Measurements from ENCODE around the gene CDKAL1.
"Not testable (repeated sequence)": the region's sequence is repeated elsewhere in the genome, so short reads cannot be mapped to it uniquely, and the experiment has no call there.

CDKAL1 gene

GRCh38 chr6:20723236-20723635, 189.0 kb downstream of the CDKAL1 start:
- H3K36me3 ChIP-seq (ENCODE audit: insufficient read depth): no peaks in the 10 kb centered on the region
- TF ChIP-seq, protein P1, sequence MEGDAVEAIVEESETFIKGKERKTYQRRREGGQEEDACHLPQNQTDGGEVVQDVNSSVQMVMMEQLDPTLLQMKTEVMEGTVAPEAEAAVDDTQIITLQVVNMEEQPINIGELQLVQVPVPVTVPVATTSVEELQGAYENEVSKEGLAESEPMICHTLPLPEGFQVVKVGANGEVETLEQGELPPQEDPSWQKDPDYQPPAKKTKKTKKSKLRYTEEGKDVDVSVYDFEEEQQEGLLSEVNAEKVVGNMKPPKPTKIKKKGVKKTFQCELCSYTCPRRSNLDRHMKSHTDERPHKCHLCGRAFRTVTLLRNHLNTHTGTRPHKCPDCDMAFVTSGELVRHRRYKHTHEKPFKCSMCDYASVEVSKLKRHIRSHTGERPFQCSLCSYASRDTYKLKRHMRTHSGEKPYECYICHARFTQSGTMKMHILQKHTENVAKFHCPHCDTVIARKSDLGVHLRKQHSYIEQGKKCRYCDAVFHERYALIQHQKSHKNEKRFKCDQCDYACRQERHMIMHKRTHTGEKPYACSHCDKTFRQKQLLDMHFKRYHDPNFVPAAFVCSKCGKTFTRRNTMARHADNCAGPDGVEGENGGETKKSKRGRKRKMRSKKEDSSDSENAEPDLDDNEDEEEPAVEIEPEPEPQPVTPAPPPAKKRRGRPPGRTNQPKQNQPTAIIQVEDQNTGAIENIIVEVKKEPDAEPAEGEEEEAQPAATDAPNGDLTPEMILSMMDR (conservative IDR thresholded peaks at IDR 0.05; ENCODE audit: low read depth, low read length): no peak
- H3K27ac ChIP-seq: no peak overlapping the region
- no peaks in the 10 kb centered on the region for H3K79me2 ChIP-seq (ENCODE audit: insufficient read depth, low read depth)
- H3K4me1 ChIP-seq (ENCODE audit: low read depth, poor library complexity, severe bottlenecking): peaks cover 18% of the 10 kb centered on the region
- H3K9ac ChIP-seq: no peak overlapping the region
- H2AFZ ChIP-seq (ENCODE audit: low read depth): no peak overlapping the region
- H3K27me3 ChIP-seq (ENCODE audit: insufficient read depth, low read depth): no peaks in the 10 kb centered on the region
- H3K4me2 ChIP-seq: no peak overlapping the region
- H4K20me1 ChIP-seq (ENCODE audit: insufficient read depth): no peaks in the 10 kb centered on the region
- no peak overlapping the region for H3K4me3 ChIP-seq (IDR thresholded peaks at IDR 0.05; ENCODE audit: insufficient read depth, low read depth, low read length)

- no peaks in the 10 kb centered on the region for H3K27me3 ChIP-seq (ENCODE audit: insufficient read depth, low read depth)
- no peak overlapping the region for H3K4me2 ChIP-seq
- H3K36me3 ChIP-seq (ENCODE audit: insufficient read depth): no peaks in the 10 kb centered on the region
- H4K20me1 ChIP-seq (ENCODE audit: insufficient read depth): no peaks in the 10 kb centered on the region
- H3K9ac ChIP-seq: no peak overlapping the region
- TF ChIP-seq, protein P1 (conservative IDR thresholded peaks at IDR 0.05; ENCODE audit: low read depth, low read length): no peak
- H3K4me3 ChIP-seq (IDR thresholded peaks at IDR 0.05; ENCODE audit: insufficient read depth, low read depth, low read length): no peak overlapping the region
- no peaks in the 10 kb centered on the region for H3K79me2 ChIP-seq (ENCODE audit: insufficient read depth, low read depth)
- H3K4me1 ChIP-seq (ENCODE audit: low read depth, poor library complexity, severe bottlenecking): peaks cover 15% of the 10 kb centered on the region
- H3K27ac ChIP-seq: no peak overlapping the region
- no peak overlapping the region for H2AFZ ChIP-seq (ENCODE audit: low read depth)
These were observed 190.4 kb downstream of the CDKAL1 start for GRCh38 chr6:20724443-20725190.

- H3K4me2 ChIP-seq; H3K79me2 ChIP-seq (ENCODE audit: insufficient read depth, low read depth); H2AFZ ChIP-seq (ENCODE audit: low read depth); H4K20me1 ChIP-seq (ENCODE audit: insufficient read depth); H3K27ac ChIP-seq; H3K4me3 ChIP-seq (IDR thresholded peaks at IDR 0.05; ENCODE audit: insufficient read depth, low read depth, low read length); H3K9ac ChIP-seq; H3K36me3 ChIP-seq (ENCODE audit: insufficient read depth); H3K27me3 ChIP-seq (ENCODE audit: insufficient read depth, low read depth): not testable (repeated sequence)
- H3K4me1 ChIP-seq (ENCODE audit: low read depth, poor library complexity, severe bottlenecking): peaks cover 15% of the 10 kb centered on the region
These were observed 191.0 kb downstream of the CDKAL1 start for GRCh38 chr6:20725235-20725634.

- no peaks in the 10 kb centered on the region for H3K79me2 ChIP-seq (ENCODE audit: insufficient read depth, low read depth)
These were observed 194.8 kb downstream of the CDKAL1 start for GRCh38 chr6:20729086-20729485.

DNA sequence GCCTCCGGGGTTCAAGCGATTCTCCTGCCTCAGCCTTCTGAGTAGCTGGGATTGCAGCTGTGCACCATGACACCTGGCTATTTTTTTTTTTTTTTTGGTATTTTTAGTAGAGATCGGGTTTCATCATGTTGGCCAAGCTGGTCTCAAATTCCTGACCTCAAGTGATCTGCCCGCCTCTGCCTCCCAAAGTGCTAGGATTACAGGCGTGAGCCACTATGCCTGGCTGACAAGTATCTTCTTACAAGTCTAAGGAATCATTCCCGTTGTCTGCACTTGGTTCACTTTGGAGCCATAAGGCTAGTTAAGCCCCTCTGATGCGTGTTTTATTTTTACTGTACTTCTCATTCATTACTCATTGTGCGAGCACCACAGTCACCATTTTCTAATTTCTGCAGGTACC, 198.1 kb downstream of the CDKAL1 start:
- H3K27me3 ChIP-seq (ENCODE audit: insufficient read depth, low read depth); H3K9ac ChIP-seq: not testable (repeated sequence)

More at GRCh38 chr6:20729086-20729485, 194.8 kb downstream of the CDKAL1 start:
- Histone ChIP-seq H3K9ac (no peak overlapping the region), H3K4me3 (IDR thresholded peaks at IDR 0.05; ENCODE audit: insufficient read depth, low read depth, low read length) (no peak overlapping the region), H4K20me1 (ENCODE audit: insufficient read depth) (no peaks in the 10 kb centered on the region), H3K4me1 (ENCODE audit: low read depth, poor library complexity, severe bottlenecking) (peaks cover 34% of the 10 kb centered on the region), H3K36me3 (ENCODE audit: insufficient read depth) (no peaks in the 10 kb centered on the region), H2AFZ (ENCODE audit: low read depth) (no peak overlapping the region), H3K4me2 (no peak overlapping the region), H3K27ac (no peak overlapping the region), H3K27me3 (ENCODE audit: insufficient read depth, low read depth) (no peaks in the 10 kb centered on the region)
- TF ChIP-seq, protein P1 (conservative IDR thresholded peaks at IDR 0.05; ENCODE audit: low read depth, low read length): no peak

More for the DNA sequence above, 198.1 kb downstream of the CDKAL1 start:
- not testable (repeated sequence) for H3K36me3 ChIP-seq (ENCODE audit: insufficient read depth); H3K27ac ChIP-seq; H2AFZ ChIP-seq (ENCODE audit: low read depth); H3K79me2 ChIP-seq (ENCODE audit: insufficient read depth, low read depth); H4K20me1 ChIP-seq (ENCODE audit: insufficient read depth); H3K4me3 ChIP-seq (IDR thresholded peaks at IDR 0.05; ENCODE audit: insufficient read depth, low read depth, low read length)
- Histone ChIP-seq H3K4me2 (peak overlapping the region; percentile 40; the same call in 1 of the 2 replicates), H3K4me1 (ENCODE audit: low read depth, poor library complexity, severe bottlenecking) (peaks cover 45% of the 10 kb centered on the region)
